OCI-LY1 (cell line): ENCODE results near the gene TTC24.

Experiments
- CTCF ChIP-seq: fragments of 200-600 bp; sonication (generic), shearing (Covaris generic); IDR thresholded peaks from 2 replicates; pipeline ENCODE4 v1.5.1; 2017; ENCODE audit warnings: mild to moderate bottlenecking, antibody characterized with exemption, low read length, moderate library complexity, mixed read lengths
- EZH2 ChIP-seq: fragments of 200-600 bp; sonication (generic), shearing (Covaris generic); IDR thresholded peaks from 2 replicates; pipeline ENCODE4 v1.8.0; 2017; ENCODE audit warnings: borderline replicate concordance, mixed run types, mild to moderate bottlenecking, antibody characterized with exemption, low read length, moderate library complexity, mixed read lengths

GRCh38 chr1:156554971-156555370 lies 24.6 kb upstream of the TTC24 start:
- TF ChIP-seq CTCF (no peak), EZH2 (no peak)
